ELR (cell line): Measurements from ENCODE around the gene CCDC201.
"Not testable (repeated sequence)": the region's sequence is repeated elsewhere in the genome, so short reads cannot be mapped to it uniquely, and the experiment has no call there.

Source experiments
- DNase-seq: peaks from one replicate; pipeline ENCODE4 v3.0.0-alpha.2; 2015; ENCODE audit warnings: low read depth

CCDC201 gene

DNA sequence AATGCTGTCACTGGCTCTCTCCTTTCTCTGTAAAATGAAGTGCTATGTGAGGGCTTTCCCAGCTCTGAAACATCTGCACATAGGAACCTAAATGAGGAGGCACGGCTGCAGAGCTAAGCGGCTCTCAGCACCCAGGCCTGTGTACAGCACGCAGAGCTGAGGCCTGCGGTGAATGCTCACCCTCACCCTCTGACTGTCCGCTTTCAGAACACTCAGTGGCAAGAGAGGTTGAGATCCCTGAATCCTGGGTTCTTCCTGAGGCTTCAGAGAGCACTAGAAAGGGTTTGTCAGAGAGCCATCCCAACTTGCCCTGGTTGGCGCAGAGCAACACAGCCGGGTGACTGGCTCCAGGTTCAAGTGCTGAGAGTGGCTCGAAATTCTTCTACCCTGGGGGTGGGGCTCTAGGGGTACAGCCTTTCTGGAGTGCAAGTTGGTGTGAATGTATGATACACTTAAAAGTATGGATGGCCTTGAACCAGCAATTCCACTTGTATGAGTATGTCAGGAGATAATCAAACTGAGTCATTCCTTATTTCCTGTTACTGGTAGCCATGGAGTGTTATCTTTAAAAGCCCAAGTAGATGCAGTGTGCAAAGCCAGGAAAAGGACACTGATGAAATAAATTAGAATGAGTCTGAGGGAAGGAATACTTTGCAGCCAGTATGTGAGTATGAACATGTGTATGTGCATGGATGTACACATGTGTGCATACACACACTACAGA is 1.7 kb upstream of the CCDC201 start:
- peak; percentile 94 for DNase-seq

- DNase-seq, result no peak
These were observed 473 bp upstream of the CCDC201 start for GRCh38 chr7:45873355-45873754.

GRCh38 chr7:45872116-45873034 is 507 bp downstream of the CCDC201 start:
- peak; percentile 44 for DNase-seq

DNA sequence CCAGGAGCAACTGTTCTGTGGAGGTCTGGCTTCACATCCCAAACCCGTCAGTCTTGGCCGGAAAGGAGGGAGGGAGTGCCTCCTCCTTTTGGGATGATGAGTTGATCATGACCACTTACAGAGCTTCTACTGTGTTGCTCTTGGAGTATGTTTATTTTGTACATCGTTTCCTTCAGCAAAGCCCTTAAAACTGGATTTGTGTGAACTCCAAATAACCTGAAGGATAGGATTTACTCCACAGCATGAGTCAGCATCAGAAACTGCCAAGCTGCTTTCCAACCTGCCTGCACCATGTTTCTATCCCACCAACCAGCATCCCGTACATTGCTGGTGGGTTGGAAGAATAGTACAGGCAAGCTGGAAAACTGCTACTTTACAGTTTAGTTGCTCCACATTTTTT is 3.5 kb downstream of the CCDC201 start:
- DNase-seq, result no peak

- DNase-seq, result no peak
These were observed 5.4 kb downstream of the CCDC201 start for GRCh38 chr7:45867471-45867870.

DNA sequence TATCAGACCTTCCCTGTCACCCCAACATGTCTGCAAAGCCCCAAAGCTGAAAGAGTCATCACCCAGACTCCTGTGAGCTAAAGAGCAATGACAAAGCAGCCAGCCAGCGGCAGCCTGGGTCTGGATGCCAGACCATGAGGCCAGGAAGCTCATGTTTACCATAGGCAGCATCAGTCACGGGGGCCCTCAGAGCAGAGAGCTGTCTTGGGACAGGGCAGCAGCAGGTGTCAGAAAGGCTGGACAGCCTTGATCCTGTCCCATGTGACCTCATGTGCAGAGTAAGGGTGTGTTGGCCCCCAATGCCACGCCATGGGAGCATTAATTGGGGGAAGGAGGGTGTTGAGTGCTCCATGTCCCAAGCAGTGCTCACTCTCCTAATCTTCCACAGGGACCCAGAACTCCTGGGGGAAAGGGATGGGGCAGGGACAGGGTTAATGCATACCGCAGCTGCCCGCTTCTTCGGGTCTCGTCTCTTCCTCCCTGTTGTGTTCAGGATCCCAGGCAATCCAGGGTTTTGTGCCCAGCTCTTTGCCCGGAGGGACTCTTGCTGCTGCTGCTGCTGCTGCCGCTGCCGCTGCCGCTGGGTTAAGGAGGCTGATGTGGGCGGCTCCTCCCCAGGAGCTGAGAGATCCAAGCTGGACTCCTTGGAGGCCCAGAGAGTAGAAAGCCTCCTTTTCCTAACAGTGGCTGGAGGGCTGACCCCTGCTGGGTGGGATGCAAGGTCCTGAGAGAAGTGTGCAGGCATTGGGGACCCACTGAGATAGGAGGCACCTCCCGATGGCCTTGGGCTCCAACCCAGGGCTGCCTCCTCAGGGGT is 7.1 kb downstream of the CCDC201 start:
- DNase-seq, result peak; percentile 47

GRCh38 chr7:45863715-45864114 is 9.2 kb downstream of the CCDC201 start:
- peak; percentile 35 for DNase-seq

DNA sequence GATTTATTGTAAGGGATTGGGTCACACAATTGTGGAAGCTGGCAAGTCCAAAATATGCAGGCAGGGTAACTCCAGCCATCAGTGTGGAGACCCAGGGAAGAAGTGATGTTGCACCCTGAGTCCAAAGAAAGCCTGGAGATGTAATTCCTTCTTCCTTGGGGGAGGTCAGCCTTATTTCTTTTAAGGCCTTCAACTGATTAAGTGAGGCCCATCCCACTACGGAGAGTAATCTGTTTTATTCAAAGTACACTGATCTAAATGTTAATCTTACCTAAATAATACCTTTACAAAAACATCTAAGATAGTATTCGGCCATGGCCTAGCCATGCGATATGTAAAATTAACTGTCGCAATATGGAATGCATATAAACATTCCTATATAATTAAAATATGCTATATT is 16.0 kb downstream of the CCDC201 start:
- DNase-seq, result not testable (repeated sequence)

DNA sequence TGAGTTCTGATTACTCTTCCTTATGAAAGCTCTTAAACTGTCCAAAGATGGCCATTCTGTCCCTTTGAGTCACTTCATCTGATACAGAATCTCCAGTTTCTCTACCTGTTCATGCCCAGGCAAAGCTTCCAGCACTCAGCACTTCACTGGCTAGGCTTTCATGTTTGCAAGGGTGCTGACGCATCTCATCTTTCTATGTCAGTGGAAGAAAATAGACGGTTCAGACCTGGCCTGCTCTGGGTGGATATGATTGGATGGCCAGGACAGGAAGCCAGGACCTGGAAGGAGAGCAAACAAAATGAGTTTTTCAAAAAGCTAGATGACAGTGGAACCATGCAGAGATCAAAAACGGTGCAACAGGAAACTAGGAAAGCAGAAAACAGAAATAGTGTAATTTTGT is 17.2 kb downstream of the CCDC201 start:
- DNase-seq, result not testable (repeated sequence)

DNA sequence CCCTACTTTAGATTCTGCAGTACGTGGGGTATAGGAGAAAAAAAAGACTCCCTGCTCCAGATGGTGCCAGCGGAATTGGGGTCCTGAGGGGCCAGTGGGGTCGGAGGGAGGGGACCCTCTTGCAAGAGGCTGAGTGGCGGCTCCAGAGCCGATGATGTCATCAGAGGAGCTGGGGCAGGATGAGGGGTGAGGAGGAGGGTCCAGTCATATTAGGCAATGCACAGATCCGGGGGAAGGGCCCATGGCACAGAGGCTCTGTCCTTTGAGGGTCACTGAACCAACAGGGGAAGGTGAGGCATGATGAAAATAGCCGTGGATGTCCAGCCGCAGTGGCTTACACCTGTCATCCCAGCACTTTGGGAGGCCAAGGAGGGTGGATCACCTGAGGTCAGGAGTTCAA is 19.4 kb downstream of the CCDC201 start:
- DNase-seq, result not testable (repeated sequence)

DNA sequence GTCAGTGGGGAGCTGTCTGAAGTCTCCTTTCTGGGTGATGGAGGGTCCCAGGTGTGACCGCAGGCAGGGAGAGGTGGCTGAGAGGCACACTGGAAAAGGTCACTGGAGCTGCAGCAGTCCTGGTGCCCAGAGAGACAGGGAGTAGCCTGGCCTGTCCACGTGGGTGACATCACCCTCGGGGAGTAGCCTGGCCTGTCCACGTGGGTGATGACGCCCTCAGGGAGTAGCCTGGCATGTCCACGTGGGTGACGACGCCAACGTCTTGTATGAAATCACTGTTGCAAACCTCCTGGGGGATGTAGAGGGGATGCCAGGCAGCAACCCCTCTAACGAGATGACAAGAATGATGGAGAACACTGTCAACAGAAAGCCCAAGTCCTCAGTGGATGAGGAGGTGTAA is 19.9 kb downstream of the CCDC201 start:
- not testable (repeated sequence) for DNase-seq

GRCh38 chr7:45848734-45849133 is 24.1 kb downstream of the CCDC201 start:
- not testable (repeated sequence) for DNase-seq

GRCh38 chr7:45846536-45846935 is 26.3 kb downstream of the CCDC201 start:
- peak; percentile 3 for DNase-seq

- DNase-seq, result not testable (repeated sequence)
These were observed 30.8 kb downstream of the CCDC201 start for GRCh38 chr7:45841926-45842717.

GRCh38 chr7:45838852-45839251 is 34.0 kb downstream of the CCDC201 start:
- not testable (repeated sequence) for DNase-seq

- not testable (repeated sequence) for DNase-seq
These were observed 40.3 kb downstream of the CCDC201 start for GRCh38 chr7:45832433-45833177.

- DNase-seq, result not testable (repeated sequence)
These were observed 43.0 kb downstream of the CCDC201 start for GRCh38 chr7:45829846-45830245.

GRCh38 chr7:45827731-45828130 is 45.2 kb downstream of the CCDC201 start:
- not testable (repeated sequence) for DNase-seq

DNA sequence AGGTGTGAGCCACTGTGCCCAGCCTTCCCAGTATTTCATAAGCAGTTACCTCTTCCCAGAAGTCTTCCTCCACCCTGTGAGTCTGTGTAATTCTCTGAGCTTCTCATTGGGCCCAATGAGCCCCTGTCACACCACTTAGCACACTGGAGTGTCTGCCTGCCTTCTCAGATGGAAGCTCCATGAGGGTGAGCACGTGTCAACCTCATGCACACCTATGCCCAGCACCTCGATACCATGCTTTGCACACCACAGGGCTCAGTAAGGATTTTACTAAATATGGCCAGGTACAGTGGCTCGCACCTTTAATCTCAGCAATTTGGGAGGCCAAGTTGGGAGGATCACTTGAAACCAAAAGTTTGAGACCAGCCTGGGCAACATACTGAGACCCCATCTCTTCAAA is 46.3 kb downstream of the CCDC201 start:
- DNase-seq, result not testable (repeated sequence)

GRCh38 chr7:45818763-45819162 is 54.1 kb downstream of the CCDC201 start:
- not testable (repeated sequence) for DNase-seq

GRCh38 chr7:45817913-45818312 is 55.0 kb downstream of the CCDC201 start:
- DNase-seq, result not testable (repeated sequence)
